ENCODE measurements around the gene SDK2. TPM values are rescaled to one million over a fixed set of nuclear protein-coding genes. Genes with fewer than 3 reads are reported as not detected.
"Not testable (repeated sequence)": the region's sequence is repeated elsewhere in the genome, so short reads cannot be mapped to it uniquely, and the experiment has no call there.

The SDK2 gene
- total RNA-seq, 1 donor from 2014 or later, result 1.4 TPM

DNA sequence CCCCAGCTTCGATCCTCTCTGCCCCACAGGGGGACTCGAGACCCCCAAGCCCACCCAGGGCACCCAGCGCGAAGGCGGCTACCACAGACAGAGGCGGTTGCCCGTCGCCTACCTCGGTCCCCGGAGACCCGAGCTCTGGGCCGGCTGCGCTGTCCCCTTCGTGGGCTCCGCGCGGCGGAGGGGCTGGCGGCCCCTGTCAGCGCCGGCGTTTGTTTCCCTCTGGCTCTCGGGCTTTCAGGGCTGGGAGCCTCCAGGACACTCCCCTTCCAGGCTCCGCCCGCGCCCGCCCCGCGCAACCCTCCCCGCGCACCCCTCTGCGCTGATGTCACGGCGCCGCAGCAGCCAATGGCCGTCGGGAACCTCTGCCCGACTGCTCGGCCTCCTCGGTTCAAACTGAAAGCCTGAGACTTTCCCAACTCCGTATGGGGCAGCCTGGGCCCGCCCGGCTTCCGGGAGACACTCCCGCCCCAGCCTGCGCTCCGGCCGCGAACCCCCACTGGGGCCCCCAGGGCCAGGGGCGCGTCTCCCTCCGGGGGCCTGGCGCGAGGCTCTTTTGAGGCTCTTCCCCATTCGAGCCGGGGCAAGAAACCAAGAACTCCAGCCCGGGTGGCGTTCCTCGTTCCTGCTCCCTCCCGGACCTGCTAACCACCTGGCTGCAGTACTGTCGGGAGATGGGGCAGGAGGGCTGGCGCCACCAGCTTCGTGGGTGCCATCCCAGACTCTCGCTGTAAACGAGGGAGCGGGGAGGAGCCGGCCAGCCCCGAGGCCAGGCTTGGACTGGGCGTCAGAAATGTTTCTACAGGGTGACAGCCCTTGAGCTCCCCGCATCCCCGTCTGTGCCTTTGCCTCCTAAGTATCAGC is 332.2 kb downstream of the SDK2 start, which contains the start of gene CDC42EP4:
Gene CDC42EP4, minus strand, starts transcription at position 221 of the 861 bp plus-strand sequence. CDS start 25,501 bp downstream, outside the sequence.
- DNase-seq (peak; percentile 96), ATAC-seq (peak; percentile 90 to 94)
- peak; percentile 9 for TF ChIP-seq CTCF (IDR thresholded peaks at IDR 0.05)
- Histone ChIP-seq H3K4me1 (peaks cover 41% of the 10 kb centered on the region), H3K9me3 (no peaks in the 10 kb centered on the region), H3K27ac (peak within 1 kb of the TSS; percentile 99), H3K4me3 (peak within 1 kb of the TSS; percentile 100), H3K36me3 (no peaks in the 10 kb centered on the region), H3K27me3 (ENCODE audit: low read depth) (no peaks in the 10 kb centered on the region)
- intact Hi-C loops (cut with DNase I), result no loop called here

GRCh38 chr17:73311428-73311780 is 332.8 kb downstream of the SDK2 start:
- no peak for TF ChIP-seq CTCF (IDR thresholded peaks at IDR 0.05)
- peak; percentile 34 for ATAC-seq
- peak overlapping the region; percentile 100 for H3K4me3 ChIP-seq

GRCh38 chr17:73309727-73310596 is 334.3 kb downstream of the SDK2 start:
- ATAC-seq (no peak), DNase-seq (no peak)
- intact Hi-C loops (cut with DNase I), result no loop called here
- Histone ChIP-seq H3K4me1 (peaks cover 61% of the 10 kb centered on the region), H3K27me3 (ENCODE audit: low read depth) (no peaks in the 10 kb centered on the region), H3K4me3 (peak overlapping the region; percentile 100), H3K9me3 (no peaks in the 10 kb centered on the region), H3K27ac (peak overlapping the region; percentile 99), H3K36me3 (no peaks in the 10 kb centered on the region)
- no peak for TF ChIP-seq CTCF (IDR thresholded peaks at IDR 0.05)

More at GRCh38 chr17:73311428-73311780, 332.8 kb downstream of the SDK2 start:
- intact Hi-C loops (cut with DNase I), result no loop called here
- peak; percentile 68 for DNase-seq
- Histone ChIP-seq H3K9me3 (no peaks in the 10 kb centered on the region), H3K4me1 (peaks cover 47% of the 10 kb centered on the region), H3K36me3 (no peaks in the 10 kb centered on the region), H3K27ac (peak overlapping the region; percentile 99), H3K27me3 (ENCODE audit: low read depth) (no peaks in the 10 kb centered on the region)

GRCh38 chr17:73308959-73309358 is 335.3 kb downstream of the SDK2 start:
- ATAC-seq; DNase-seq; H3K27me3 ChIP-seq (ENCODE audit: low read depth); H3K36me3 ChIP-seq; H3K9me3 ChIP-seq; intact Hi-C loops (cut with DNase I): not testable (repeated sequence)
- Histone ChIP-seq H3K4me3 (peak overlapping the region; percentile 100), H3K27ac (peak overlapping the region; percentile 99), H3K4me1 (peaks cover 71% of the 10 kb centered on the region)

- ATAC-seq (peak; percentile 44 to 52), DNase-seq (peak; percentile 93)
- no peaks in the 10 kb centered on the region for H3K9me3 ChIP-seq
- H3K4me3 ChIP-seq, result peak overlapping the region; percentile 100
- no peak for TF ChIP-seq CTCF (IDR thresholded peaks at IDR 0.05)
- no peaks in the 10 kb centered on the region for H3K36me3 ChIP-seq
- no peaks in the 10 kb centered on the region for H3K27me3 ChIP-seq (ENCODE audit: low read depth)
- H3K4me1 ChIP-seq, result peaks cover 79% of the 10 kb centered on the region
- intact Hi-C loops (cut with DNase I), result no loop called here
- H3K27ac ChIP-seq, result peak overlapping the region; percentile 99
Observed at GRCh38 chr17:73308017-73308823, 336.0 kb downstream of the SDK2 start.
